Adipose tissue (tissue), 3 donors: ENCODE measurements around the gene GLB1L2. TPM values are rescaled to one million over a fixed set of nuclear protein-coding genes. Genes with fewer than 3 reads are reported as not detected.
"Not testable (repeated sequence)": the region's sequence is repeated elsewhere in the genome, so short reads cannot be mapped to it uniquely, and the experiment has no call there.

ENCODE experiments used
- H3K27ac ChIP-seq: one replicate; pipeline ENCODE4 v1.5.1; 2013; ENCODE audit warnings: low read depth, low read length
- WGBS, 3 donors: extraction: QIAGEN DNeasy Blood & Tissue Kit; methylation state at CpG; one replicate each; pipeline ENCODE4 v1.1.7; 2013; 5-methylcytosine and 5-hydroxymethylcytosine counted together
- polyA plus RNA-seq, 3 donors: library from polyadenylated mRNA; stranded (reverse); fragments of 200-250 nt; gene quantifications; one replicate each; pipeline ENCODE4 v1.2.3, GENCODE V29; 2013
- donor health status: healthy with polysubstance abuse.
- donor health status: Bipolar disorder and iron deficiency.
- donor health status: healthy.

GLB1L2 gene
- polyA plus RNA-seq, 3 donors = 0.79 to 5.2 (median 1.3) TPM

DNA sequence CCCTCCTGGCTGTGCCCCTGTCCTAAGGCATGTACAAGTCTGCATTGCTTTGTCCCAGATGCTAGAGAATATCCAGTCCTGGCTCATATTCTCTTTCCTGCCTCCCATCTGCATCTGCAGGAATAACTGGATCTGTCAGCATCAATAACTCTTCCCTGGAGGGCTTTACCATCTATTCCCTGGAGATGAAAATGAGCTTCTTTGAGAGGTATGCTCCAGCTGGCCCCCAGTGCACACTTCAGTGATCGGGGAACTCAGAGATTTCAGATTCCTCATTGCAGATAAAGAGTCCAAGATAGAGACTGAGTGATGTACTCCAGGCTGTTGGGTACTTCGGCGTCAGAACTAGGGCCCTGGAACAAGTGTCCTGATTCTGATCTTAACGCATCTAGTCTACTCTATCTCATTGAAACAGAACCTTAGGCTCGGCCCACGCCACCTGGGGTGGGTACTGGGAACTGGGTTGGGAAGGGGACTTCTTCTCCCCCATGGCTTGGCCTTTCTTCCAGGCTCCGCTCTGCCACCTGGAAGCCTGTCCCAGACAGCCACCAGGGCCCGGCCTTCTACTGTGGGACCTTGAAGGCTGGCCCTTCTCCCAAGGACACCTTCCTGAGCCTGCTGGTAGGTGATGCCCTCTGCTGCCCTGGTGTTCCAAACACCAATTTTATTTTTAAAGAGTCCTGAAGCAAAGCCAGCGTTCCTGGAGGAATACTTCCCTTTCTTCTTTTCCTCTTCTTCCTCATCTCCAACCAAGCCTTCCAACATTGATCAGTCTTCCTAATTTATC, 17.8 kb upstream of the GLB1L2 start:
- 75 to 87% (median 83%) methylated on average over 9 of the region's 9 CpGs for WGBS, 3 donors
- no peak overlapping the region for H3K27ac ChIP-seq

DNA sequence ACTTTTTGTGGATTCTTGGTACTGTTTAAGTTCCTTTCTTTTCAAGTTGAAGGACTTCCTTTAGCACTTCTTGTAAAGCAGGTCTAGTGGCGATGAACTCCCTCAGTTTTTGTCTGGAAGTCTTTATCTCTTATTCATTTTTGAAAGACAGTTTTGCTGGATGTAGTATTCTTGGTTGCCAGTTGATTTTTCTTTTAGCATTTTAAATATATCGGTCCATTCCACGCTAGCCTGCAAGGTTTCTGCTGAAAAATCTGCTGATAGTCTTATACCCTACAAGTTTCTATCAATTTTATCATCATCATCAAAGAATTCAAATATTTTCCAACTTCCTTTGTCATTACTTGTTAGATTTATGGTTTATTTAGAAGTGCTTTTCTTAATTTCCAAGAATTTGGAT, 14.7 kb upstream of the GLB1L2 start:
- H3K27ac ChIP-seq = no peak overlapping the region
- 92 to 94% (median 92%) methylated on average over 3 of the region's 3 CpGs for WGBS, 3 donors

DNA sequence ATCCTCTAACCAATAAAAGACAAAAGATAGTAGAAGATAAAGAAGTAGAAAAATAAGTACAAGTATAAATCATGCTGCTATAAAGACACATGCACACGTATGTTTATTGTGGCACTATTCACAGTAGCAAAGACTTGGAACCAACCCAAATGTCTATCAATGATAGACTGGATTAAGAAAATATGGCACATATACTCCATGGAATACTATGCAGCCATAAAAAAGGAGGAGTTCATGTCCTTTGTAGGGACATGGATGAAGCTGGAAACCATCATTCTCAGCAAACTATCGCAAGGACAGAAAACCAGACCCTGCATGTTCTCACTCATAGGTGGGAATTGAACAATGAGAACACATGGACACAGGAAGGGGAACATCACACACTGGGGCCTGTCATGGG, 10.4 kb upstream of the GLB1L2 start:
- WGBS, 3 donors = 86 to 94% (median 88%) methylated on average over 2 of the region's 2 CpGs
- H3K27ac ChIP-seq = not testable (repeated sequence)

DNA sequence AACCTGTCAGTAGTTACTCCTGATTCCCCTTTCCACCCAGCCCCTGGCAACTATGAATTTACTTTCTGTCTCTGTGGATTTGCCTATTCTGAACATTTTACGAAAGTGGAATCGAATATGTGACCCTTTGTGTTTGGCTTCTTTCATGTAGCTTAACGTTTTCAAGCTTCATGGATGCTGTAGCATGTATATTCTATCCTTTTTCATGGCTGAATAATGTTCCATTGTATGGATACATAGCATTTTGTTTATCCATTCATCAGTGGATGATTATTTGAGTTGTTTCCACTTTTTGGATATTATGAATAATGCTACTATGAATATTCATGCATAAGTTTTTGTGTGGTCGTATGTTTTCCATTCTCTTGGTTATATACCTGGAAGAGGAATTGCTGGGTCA, 9.2 kb upstream of the GLB1L2 start:
- 80 to 89% (median 85%) methylated on average over 4 of the region's 4 CpGs for WGBS, 3 donors
- H3K27ac ChIP-seq = no peak overlapping the region

DNA sequence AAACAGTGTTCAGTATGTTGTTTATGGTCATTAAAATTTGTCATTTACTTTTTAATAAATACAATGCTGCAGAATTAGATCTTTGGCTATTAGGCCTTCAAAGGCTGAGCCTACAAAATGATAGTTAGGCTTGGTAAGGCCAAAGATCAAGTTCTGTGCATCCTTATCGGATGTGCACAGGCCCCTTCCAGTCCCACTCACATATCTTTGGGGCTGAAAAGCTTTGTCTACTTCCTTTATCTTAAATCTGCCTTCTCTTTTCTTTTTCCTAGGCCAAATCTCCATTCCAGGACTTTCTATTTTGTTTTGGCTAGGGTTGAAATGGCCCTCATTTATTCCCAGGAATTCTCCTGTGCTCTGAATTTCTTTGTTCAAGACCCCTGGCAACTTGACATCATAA, 3.4 kb upstream of the GLB1L2 start:
- H3K27ac ChIP-seq = no peak overlapping the region
- 91 to 98% (median 92%) methylated on average over 1 of the region's 1 CpG for WGBS, 3 donors

DNA sequence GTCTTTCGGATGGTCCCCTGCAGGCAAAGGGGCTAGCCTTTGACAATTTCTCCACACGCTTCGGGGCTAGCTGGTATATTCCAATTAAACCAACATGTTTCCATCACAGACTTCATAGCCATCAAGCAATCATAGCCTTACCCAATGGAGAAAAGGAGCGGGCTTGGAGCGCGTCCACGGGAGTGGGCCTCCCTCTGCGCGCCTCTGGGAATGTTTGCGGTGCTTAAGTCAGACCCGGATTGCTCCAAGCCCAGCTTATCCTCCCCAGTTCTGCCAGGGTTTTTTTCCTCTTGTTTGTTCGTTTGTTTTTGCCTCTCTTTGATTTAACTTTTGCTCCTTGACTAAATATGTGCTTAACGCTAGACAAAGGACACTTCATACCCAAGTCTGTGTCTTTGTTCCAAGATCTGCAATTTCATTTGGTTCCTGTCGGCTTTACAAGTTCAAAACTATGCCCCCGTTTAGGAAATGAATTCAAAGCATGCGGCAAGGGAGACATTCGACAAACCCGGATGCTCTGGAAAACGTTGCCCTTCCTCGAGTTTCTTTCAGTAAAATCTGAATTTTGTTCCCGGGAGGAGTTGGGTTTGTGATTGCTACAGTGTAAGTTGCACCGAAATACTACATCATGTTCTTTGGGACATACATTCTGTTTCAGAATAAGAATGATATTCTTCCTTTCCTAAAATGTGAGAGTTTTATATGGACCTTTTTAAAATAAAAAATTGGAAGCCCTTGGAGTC, 1.0 kb upstream of the GLB1L2 start:
- WGBS, 3 donors = 30 to 36% (median 32%) methylated on average over 22 of the region's 22 CpGs
- H3K27ac ChIP-seq = no peak overlapping the region

DNA sequence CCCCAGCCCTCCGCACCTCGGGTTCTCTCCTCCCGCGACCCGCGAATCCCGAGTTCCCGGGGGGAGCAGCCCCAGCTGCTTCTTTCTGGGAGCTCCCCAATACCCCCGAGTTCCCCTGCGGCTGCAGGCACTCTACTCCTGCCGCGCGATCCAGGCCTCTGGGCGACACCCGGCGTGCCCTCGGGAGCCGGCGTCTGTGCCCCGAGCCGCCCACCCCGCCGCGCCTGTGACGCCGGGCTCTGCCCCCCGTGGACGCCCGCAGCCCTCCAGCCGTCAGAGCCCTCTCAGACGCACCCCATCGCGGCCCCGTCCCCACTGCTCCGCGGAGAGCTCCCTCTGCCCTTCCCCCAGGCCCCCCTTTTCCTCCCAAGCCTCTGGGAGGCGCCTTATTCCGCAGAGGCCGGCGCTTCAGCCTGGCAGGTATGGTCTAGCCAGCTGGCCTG, 422 bp downstream of the GLB1L2 start:
- H3K27ac ChIP-seq = no peak overlapping the region
- 0 to 2% (median 2%) methylated on average over 31 to 40 of the region's 40 CpGs for WGBS, 3 donors

DNA sequence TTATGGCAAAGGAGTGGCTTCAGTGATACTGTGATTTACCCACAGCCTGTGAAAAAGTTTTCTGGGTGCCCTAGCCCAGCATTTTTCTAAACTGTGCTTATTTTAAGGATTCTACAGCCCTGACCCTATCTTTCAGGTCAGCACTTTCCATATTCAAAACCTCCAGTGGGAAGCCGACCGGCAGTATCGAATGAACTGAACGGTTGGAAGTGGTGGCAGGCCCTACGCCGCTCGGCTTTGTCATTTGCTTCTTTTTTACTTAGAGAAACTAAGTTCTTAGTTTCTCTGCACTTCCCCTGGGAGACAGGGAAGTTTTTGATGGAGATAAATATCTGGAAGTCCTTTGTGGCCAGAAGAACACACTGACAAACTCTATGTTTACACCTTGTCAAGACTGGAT, 994 bp downstream of the GLB1L2 start:
- H3K27ac ChIP-seq = no peak overlapping the region
- 63 to 81% (median 65%) methylated on average over 7 of the region's 7 CpGs for WGBS, 3 donors

DNA sequence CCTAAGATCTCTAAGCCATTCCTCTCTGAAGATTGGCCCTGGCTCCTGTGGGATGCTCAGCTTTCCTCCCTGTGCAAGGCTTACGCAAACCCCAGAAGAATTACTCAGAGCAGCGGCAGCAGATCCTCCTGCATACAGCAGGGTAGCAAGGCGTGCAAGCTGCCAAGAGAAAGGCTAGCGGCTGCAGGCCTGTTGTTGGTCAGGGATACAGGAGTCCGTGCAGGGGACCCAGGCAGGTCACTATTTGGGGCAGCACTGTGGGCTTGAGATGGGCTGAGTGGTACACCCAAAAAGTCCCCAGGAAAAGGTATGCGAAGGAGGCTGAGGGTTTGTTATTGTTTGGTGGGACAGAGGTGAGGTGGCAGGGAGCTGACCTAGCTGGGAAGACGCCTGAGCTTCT, 1.5 kb downstream of the GLB1L2 start:
- 79 to 84% (median 81%) methylated on average over 7 of the region's 7 CpGs for WGBS, 3 donors

DNA sequence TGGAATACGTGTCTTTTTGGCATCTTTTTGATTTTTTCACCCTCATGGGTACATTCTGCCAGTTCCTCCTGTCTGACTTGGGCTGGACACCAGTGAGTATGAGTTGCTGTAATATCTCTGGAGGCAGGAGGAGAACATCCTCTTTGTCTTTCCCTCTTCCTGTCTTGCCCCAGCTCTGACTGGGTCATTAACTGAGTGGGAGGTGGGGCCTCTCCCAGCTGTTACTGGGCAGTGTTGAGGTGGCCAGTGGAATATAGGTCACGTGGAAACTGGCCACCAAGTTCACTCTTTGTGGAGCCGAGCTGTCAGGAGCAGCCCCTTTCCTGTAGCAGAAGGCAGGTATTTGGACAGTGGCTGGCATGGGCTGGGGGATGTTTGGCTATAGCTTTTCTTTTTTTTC, 2.2 kb downstream of the GLB1L2 start:
- H3K27ac ChIP-seq = no peak overlapping the region
- 68 to 78% (median 72%) methylated on average over 3 of the region's 3 CpGs for WGBS, 3 donors

More for the DNA sequence above, 1.5 kb downstream of the GLB1L2 start:
- no peak overlapping the region for H3K27ac ChIP-seq

DNA sequence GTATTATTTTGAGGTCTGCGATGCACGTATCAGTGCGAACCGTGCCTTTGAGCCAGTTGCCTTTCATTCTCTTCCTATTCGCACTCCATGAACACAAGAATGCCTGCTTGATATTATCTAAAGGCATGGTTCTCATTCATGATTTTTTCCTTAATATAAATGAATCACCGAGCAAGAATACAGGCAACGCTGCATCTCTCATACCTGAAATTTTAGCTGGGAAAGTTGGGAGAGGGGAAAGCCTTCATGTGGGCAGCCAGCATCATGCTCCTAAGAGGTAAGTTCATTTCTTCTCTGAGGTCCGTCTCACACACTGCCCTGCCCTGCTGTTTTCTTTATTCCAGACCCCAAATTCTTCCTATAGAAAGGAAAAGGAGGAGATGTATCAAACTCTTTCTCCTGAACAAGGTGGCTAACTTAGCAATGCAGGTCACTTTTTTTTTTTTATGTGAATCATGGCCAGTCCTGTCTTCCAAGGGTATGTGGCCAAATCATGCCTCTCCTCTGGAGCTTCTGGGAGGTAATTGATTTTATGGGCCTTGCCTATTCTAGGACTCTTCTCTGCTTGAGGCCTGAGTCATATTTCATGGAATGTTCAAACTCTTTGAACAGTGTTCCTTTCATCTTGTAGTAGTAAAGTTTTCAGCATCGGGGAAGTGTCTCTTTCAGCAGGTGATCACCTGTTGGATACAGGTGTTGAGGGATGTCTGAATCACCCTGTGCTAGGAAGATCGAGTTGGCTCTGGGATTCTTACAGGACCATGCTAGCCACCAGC, 3.2 kb downstream of the GLB1L2 start:
- H3K27ac ChIP-seq = no peak overlapping the region
- 92 to 94% (median 93%) methylated on average over 10 of the region's 10 CpGs for WGBS, 3 donors

DNA sequence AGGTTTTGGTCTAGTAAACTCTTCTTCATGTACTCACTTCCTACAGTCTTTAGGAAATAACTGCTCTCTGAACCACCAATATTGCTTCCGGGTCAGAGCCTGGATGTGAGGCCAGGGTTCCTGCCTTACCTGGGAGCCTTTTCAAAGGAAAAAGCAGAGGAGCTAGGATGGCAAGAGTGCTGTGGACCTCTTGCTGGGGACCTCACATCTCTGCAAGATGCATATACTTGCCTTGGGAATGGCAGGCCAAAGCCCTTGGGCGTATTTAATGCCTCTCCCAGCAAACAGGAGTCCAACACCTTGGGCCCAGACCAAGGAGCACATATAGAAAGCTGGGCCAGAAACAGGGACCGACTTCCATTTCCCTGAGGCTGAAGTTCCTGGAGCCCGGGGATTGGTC, 5.3 kb downstream of the GLB1L2 start:
- no peak overlapping the region for H3K27ac ChIP-seq
- 95 to 97% (median 96%) methylated on average over 4 of the region's 4 CpGs for WGBS, 3 donors

DNA sequence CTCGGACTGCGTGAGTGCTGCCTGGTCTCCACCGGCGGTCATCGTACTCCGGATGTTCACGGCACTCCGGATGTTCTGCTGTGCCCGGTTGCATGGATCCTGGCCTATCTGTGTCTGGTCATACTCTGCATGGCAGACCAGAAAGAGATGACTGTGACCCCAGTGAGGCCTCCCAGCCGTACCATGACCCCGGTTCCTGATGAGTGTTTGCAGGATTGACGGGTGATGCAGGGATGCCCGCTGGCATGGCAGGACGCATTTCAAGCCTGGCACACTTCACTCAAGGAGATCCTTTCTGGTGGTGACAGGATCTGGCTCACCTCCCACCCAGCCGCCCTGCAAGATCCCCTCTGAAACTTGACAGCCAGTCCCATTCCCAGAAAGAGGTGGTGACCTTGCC, 6.3 kb downstream of the GLB1L2 start:
- WGBS, 3 donors = 90 to 95% (median 92%) methylated on average over 15 of the region's 15 CpGs
- no peak overlapping the region for H3K27ac ChIP-seq

DNA sequence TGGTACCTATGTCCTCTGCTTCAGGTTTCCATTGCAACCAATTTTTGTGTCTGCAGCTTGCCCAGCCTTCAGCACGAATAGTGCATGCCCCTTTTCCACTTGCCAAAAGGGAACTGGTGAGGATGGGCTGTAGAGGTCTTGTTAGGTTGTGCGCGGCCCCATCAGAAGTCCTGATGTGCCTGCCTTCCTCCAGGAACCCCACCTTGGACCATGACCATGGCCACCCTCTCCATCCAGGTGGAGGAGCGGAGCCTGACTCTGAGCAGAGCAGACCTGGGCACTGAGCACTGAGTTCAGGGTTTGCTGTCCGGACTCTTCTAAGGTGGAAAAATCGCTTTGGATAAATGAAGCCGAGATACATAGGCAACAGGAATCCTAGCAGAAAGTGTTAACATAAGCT, 6.9 kb downstream of the GLB1L2 start:
- H3K27ac ChIP-seq = no peak overlapping the region
- 91 to 94% (median 93%) methylated on average over 7 of the region's 7 CpGs for WGBS, 3 donors

DNA sequence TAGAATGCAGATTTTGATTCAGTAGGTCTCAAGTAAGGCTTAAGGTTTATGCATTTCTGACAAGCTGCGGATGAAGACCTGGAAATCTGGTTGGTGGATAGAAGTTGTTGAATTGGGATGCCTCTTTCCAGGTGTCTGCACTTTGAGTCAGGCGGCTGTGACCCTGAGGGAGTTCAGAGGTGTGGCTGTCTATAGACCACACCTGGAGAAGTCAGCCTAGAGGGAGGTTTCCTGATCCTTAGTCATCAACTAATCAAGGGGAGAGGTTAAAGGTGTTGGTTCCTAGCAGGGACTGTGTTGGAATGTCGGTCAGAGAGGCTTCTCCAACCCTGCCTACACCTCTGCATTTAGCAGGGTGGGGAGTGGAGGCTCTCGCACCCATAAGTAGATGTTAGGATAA, 8.0 kb downstream of the GLB1L2 start:
- no peak overlapping the region for H3K27ac ChIP-seq
- WGBS, 3 donors = 77 to 93% (median 85%) methylated on average over 4 of the region's 4 CpGs

DNA sequence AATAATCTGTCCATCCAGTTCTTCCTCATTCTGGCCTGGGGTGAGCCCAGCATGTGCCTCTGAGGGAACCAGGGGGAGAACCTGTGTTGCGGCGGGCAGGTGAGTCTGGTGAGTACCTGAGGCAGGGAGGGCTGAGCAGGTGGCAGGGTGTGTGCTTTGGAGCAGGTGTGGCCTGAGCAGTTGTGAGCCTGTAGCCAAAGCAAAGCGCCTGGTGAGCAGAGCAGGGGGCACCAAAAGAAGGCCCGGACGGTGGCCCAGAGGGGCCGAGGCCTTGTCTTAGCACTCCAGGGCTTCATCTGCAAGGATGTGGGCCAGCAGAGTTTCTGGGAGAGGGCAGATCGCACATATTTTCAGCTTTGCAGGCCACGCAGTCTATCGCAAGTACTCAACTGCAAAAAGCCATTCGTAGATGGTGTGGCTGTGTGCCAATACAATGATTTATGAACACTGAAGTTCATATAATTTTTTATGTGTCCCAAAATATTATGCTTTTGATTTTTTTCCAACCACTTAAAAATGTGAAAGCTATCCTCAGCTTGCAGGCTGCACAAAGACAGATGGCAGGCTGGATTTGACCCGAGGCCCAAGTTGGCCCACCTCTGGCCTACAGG, 8.7 kb downstream of the GLB1L2 start:
- H3K27ac ChIP-seq = no peak overlapping the region
- 71 to 83% (median 74%) methylated on average over 11 of the region's 11 CpGs for WGBS, 3 donors

DNA sequence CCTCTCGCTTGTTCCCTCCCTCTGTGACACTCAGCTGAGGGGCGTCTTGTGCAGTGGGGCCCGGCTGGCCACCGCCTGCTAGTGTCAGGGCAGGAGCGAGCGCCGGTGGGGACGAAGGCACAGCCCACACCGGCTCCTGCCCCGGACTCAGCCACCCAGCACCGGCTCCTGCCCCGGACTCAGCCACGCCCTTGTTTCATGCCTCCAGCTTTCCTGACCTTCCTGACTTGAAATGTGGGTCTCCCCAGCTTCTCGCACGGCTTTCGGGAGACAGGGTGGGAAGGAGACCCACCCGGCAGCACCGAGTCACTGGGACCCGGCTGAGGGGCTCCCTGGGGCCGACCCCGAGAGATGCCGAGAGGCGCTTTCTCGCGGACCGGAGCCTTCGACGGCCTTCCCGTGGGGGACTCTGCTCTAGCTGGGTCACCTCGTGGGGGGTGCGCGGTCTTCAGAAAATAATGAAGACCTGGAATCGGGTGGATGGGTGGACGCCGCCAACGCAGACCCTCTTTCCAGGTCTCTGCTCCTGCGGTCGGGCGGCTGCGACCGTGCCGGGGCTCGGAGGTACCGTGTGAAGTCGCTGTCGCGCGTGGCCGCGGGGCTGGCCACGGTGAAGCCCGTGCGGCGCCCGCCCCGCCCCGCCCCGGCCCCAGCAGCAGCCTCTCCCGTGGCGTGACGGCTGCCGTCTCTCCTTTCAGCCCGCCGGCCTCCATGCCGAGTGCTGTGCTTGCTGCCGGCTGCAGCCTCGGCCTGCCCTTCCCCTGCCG, 10.2 kb downstream of the GLB1L2 start:
- 89 to 96% (median 89%) methylated on average over 61 to 68 of the region's 68 CpGs for WGBS, 3 donors
- H3K27ac ChIP-seq = no peak overlapping the region
